NCI-H2107 treated with DMSO at 0.1 percent for 48 hours (cell line): ENCODE measurements around the gene FPGS.

Experiments used
- DNase-seq: peaks from one replicate; lab custom pipeline; 2025; ENCODE audit not compliant: unreplicated experiment; lab: John Stamatoyannopoulos, UW

FPGS gene

DNA sequence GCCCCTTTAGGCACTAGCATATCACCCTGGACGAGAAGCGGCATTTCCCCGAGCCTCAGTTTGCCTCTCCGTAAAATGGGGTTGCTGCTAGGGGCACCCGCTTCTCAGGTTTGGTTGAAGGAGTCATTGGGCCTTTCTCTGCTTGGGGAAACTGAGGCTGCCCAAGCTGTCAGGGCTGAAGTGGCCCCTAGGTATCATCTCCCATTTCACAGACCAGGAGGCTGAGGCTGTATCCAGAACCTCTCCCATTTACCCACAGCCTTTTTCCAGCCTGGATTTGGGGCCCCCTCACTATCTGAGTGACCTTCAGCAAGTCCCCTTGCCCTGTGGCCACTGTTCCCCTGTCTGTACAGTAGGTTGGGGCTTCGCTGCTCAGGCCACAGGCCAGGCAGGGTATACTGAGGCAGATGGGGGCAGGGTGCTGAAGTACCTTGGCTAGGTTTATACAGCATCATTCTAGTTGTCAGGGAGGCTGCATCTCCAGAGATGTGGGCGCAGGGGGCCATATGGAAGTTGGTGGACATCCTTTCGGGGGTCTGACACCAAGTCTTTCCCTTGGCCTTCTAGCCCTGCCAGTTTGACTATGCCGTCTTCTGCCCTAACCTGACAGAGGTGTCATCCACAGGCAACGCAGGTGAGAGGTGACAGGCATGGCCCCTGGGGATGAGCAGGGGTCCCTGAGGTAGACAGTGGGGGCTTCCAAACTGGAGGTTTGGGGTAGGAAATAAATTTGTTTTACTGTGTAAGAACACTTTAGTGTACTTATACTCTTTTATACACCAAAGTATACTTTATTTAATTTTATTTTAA lies 7.9 kb downstream of the FPGS start:
- DNase-seq: no peak

DNA sequence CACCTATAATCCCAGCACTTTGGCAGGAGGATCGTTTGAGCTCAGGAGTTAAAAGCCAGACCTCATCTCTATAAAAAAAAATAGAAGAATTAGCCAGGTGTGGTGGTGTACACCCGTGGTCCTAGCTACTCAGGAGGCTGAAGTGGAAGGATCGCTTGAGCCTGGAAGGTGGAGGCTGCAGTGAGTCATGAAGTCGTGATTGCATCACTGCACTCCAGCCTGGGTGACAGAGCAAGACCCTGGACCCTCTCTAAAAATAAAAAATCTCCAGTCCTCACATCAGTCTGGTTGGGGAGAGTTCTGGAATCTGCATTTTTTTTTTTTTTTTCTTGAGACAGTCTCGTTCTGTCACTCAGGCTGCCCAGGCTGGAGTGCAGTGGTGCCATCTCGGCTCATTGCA lies 9.3 kb downstream of the FPGS start:
- DNase-seq: no peak

DNA sequence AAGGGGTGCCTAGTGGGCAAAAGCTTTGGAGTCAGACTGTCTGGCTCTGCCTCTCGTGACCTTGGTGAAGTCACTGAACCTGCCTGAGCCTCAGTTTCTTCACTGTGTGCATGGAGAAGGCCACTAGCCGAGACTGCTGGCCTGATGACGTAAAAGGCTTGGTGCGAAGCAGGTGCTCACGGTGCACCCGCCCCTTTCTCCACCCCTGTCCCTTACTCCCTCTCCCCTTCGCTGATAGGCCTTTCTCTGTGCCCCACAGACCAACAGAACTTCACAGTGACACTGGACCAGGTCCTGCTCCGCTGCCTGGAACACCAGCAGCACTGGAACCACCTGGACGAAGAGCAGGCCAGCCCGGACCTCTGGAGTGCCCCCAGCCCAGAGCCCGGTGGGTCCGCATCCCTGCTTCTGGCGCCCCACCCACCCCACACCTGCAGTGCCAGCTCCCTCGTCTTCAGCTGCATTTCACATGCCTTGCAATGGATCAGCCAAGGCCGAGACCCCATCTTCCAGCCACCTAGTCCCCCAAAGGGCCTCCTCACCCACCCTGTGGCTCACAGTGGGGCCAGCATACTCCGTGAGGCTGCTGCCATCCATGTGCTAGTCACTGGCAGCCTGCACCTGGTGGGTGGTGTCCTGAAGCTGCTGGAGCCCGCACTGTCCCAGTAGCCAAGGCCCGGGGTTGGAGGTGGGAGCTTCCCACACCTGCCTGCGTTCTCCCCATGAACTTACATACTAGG lies 10.4 kb downstream of the FPGS start:
- no peak for DNase-seq

DNA sequence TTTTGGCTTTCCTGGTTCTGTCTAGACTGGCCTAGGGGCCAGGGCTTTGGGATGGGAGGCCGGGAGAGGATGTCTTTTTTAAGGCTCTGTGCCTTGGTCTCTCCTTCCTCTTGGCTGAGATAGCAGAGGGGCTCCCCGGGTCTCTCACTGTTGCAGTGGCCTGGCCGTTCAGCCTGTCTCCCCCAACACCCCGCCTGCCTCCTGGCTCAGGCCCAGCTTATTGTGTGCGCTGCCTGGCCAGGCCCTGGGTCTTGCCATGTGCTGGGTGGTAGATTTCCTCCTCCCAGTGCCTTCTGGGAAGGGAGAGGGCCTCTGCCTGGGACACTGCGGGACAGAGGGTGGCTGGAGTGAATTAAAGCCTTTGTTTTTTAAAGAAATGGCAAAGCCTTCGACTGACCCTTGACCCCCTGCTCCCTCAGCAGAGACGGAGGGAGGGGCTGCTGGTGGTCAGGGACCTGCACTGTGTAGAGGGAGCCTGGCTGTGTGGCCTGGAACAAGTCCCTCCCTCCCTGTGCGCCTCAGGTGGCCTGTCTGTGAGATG lies 11.1 kb downstream of the FPGS start:
- no peak for DNase-seq

DNA sequence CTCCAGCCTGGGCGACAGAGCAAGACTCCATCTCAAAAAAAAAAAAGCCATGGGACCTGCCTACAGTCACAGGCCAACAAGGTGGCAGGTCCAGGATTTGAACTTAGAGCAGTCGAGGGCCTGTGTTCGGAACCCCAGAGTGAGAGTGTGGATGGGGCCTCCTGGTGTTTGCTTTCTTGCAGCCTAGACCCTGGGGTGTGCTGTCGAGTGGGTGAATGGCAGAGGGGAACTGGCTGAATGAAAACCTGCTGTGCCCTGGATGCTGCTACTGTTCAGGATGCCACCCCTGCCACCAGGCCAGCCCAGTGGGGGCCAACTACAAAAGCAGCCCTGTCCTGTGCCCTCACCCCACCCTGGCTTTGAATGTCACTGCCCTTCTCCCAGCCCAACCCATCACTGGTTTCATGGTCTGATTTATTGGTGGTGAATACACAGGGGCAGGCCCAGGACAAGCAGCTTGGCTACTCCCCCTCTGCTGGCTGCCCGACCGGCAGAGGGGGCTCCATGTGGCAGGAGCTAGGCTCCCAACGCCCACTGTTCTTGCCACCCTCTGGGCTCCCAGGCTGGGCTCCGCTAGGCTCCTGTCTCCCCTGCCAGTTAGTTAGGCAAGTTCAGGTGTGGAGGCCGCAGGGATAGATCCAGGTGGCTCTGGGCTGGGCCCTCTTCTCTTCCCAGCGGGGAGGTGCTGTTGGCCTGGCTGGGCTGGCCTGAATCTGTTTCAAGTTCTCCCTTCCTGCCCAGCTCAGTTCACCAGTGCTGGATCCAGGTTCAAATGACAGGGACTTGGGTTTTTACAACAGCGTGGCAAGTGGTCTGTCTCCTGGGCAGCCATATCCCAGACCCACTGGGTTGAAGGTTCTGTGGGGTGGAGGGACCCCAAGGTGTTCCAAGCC lies 12.2 kb downstream of the FPGS start:
- DNase-seq: no peak

DNA sequence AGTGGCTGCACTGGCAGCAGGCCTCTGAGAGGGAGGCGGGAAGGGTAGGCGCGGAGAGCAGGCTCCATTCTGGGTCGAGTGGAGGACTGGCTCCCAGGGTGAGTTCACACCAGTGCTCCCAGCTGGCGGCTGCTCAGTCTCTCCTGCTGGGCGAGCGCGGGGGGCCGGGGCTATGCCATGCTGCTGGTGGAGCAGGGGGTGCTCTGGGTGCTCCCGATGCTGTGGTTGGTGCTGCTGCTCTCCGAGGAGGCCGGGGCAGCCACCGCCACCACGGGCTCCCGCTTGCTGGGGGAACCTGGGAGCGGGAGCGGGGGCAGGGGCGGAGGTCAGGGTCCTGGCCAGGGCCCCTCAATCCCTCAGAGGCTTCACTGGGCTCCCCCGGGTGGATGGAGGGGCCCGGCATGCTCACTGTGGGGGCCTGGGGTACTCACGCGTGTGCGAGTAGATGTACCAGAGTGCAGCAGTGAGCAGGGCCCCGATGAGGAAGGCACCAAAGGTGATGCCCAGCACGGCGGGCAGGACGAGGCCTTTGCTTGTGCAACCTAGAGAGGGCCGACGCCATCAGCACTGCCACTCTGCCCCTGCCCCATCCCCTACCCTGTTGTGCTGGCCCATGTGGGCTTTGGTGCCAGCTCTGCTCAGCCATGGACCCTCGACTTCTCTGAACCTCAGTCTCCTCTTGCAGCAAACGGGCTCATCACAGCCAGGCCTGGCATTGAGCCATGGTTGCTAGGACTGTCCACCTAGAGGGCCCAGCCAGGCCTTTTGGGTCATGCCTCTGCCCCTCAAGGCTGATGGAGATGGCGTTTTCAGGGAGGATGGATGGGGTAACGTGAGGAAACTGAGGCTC lies 13.1 kb downstream of the FPGS start:
- DNase-seq: no peak

DNA sequence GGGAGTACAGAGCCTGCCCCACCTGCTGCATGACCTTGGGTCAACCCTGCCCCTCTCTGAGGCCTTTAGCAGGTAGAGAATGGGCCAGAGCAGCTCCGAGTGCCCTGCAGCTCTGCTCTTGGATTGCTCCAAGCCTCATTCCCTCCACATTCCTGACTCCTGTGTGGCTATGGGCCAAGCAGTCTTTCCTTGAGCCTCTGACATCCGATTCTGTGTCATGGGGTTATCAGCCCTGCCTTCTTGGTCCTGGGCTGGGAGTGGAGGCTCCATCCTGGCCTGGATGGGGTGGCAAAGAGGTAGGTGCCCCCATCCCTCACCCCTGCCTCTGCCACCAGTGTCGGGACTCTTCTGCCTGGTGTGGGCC lies 13.7 kb downstream of the FPGS start:
- DNase-seq: no peak

DNA sequence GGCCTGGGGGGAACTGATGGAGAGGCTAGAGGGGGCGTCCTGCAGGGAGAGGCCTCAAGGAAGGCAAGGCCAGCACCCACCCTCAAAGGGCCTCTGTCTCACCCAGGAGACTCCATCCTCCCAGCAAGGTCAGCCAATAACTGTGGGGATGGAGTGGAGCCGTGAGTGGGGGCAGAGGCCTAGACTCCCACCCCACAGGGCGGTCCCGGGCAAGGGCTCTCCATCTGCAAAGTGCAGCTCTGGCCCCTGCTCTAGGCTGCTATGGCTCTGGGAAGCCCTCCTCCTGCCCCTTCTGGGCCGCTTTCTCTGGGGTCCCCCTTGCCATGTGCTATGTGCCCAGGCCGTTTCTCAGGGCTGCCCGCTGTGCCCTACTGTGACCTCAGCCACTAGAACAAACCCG lies 14.0 kb downstream of the FPGS start:
- no peak for DNase-seq

DNA sequence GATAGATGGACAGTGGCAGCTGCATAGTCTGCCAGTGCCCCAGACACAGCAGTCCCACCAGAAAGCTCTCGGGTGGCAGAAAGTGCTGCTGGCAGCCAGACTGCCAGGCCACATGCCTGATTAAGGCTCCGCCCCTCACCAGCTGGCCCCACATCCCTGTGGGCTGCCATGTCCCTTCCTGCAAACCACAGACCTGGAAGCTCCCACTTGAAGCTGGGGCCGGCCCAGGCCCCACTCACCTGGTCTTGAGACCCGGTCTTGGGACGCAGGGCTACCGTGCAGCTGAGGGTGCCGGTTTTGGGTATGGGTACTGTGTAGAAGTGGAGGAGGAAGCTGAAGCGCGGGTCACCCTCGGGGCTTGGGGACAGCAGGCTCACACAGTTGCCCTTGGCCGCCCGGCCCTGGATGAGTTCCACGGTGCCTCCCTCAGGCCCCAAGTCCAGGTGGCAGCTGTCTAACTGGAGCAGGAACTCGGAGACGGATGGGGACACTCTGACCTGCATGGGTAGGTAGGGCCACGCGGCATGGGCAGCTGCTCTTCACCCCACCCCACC lies 15.3 kb downstream of the FPGS start:
- no peak for DNase-seq

DNA sequence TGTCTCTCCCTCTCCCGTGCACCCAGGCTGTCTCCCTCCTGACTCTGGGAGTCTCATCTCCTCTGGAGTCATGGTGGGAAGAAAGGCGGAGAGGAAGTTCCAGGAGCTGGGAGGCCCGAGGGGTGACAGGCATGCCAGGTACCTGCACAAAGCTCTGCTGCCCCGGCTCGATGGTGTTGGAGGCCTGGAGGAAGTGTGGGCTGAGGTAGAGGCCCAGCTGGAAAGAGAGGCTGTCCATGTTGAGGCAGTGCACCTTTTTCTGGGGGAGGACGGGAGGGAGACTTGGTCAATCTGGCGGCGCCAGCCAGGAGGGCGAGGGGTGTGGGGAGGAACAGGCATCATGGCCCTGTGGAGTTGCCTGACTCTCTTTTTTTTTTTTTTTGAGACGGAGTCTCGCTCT lies 15.9 kb downstream of the FPGS start:
- no peak for DNase-seq

DNA sequence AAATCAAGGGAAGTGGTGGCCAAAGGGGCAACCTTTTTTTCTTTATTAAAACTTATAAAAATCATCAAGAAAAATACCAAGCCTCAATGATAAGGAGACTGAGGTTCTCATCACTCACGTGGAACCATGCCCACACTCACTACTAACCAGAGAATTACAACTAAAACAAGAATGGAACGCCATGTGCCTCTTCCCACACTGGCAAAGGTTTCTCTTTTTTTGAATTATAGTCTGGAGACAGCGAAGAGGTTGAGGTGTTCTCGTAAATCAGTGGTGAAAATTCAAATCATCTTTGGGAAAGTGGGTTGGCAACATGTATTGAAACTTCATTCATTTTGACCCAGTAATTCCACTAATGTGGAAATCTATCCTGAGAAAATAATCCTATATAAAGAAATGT lies 19.4 kb downstream of the FPGS start:
- DNase-seq: no peak

DNA sequence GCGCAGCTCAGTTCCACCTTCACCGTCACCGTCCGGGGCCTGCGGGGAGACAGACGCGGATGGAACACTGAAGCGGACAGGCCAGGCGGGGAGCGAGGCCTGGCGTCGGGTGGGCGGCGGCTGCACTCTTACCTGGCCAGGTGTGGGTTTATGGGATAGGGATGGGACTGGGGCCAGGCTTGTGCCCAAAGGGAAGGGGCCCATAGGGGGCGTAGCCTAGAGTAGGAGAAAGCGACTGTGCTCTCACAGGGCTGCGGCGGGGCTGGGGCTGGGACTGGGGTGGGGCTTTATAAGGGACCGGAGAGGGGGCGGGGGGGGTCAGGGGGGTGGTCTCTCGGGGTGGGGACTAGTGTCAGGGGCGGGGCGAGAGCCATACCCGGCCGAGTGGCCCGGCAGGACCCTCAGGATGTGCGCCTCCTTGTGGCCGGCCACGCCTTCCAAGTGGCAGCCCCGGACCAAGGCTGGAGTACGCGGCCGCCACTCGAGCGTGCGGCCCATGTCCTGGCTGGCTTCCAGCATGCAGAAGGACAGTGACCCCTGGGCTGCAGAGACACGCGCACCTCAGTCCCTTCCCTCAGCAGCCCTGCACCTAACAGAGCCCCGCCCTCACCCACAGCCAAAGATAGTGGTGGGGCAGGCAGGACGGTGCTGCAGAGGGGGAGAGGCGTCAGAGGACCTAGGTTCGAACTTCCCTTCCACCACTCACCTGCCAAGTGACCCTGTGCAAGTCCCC lies 22.8 kb downstream of the FPGS start:
- DNase-seq: no peak

DNA sequence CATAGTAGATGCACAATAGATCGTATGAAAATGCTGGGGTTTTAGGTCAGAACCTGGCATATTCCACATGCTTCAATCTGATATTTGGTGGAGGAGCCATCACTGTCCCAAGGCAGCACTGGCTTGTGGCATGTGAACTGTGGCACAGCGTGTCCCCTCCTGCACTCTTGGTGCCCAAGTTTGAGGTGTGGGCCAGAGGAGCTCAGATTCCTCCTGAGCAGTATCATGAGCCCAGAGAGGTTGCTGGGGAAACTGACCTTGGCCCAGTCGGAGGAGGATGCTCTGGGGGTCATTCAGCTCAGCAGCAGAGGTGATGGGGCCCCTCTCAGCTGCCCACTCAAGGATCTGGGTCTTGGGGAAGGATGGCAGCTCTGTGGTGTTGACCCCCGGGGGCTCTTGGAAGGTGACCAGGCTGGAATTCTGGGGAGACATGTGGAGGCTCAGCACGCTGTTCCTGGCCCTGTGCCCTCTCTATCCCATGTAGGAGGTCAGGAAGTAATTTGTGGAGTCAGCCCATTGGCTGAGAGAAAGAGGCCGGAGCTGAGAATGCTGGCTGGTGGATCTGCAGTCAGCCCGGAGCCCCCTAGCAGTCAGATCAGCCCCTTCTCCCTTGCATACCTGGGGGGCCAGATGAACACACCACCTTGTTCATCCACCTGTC lies 23.7 kb downstream of the FPGS start:
- DNase-seq: no peak

DNA sequence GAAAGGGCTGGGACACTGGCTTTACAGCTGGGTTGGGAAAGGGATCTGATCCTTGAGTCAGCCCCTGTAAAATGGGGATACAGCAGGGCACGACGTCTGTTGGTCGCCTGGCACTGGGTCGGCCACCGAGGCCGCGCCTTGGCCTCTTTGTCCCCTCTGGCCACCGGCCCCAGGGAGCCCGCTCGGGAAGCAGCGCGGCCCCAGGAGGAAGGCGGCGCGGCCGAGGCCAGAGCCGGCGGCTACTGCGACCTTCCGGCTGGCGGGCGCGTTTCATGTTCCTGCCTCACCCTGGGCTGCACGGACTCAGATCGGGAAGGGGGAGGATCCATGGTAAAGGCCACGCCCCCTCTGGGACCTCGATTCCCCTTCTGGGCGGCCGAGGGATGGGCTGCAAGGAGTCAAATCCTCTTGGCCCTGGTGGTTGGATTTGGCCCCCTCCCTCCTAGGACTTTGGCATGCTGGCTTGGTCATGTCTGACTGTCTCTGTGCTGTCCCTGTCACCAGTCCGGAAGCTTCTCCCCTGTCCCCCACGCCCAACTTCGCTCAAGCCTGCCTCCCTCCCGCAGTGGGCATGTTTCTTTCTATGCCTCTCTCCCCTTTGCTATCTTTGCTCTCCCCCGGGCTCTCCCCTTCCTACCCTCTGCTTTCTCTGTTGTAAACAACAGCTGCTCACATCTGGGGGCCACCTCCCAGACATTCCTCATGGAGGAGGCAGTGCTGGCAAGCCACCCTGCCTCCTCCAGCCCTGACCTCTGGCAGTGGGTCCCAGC lies 25.8 kb downstream of the FPGS start:
- DNase-seq: no peak

DNA sequence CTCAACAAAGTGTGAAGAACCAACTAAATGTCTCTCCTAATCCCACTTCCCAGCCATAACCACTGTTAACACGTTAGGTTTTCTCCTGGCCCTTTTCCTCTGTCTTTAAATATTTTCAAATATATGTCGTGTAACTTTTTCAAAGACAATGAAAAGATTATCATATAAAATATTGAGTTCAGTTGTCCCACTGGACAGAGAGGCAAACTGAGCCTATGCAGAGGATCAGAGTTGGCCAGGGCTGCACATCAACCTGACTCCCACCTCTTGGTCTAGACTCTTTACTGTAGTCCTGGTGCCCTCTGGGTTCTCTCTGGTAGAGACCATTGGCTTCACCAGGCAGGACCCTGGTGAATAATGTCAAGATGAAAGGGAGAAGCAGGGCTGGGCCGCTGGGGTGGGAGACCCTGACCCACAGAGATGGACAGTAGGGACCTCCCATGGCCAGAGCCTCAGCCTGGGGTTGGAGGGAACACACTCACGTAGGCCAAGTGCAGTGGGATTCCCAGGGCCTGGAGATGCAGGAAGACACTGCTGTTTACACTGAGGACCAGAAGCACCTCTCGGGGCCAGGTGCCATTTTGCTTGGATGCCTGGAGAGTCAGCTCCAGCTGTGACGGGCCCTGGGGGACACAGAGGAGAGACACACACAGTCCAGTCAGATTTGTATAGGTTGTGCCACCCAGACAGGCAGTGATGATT lies 26.7 kb downstream of the FPGS start:
- no peak for DNase-seq

DNA sequence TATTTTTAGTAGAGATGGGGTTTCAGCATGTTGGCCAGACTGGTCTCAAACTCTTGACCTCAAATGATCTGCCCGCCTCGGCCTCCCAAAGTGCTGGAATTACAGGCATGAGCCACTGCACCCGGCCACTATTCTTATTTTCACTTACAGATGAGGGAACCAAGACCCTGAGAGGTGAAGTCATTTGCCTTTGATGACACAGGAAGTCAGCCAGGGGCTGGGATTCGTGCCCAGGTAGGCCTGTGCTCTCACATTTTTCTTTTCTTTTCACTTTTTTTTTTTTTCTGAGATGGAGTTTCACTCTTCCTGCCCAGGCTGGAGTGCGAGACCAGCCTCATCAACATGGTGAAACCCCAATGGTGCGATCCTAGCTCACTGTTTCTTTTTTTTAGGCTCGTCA lies 29.6 kb downstream of the FPGS start:
- DNase-seq: no peak

DNA sequence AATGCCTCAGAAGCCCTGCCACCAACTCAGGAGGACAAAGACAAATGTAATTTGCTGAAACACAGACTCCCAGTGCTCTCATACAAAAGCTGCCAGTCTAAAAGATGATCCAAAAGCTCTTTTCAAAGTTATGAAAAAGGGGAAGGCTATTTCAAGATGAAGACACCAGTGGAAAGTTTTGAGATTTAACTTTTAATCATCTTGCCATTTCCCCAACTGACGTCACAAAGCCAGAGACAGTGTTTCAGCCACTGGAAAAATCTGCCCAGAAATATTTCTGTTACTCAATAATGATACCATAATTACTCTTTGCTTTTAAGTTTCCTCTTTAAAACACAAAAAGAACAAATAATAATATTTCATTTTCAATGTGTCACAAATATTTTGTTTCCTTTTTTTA lies 30.9 kb downstream of the FPGS start:
- DNase-seq: no peak
